K562 (cell line): ENCODE data around the gene AP1M2. TPM values are rescaled to one million over a fixed set of nuclear protein-coding genes. Genes with fewer than 3 reads are reported as not detected.
A peak's percentile ranks its signal among the peaks of the same experiment; 100 is the strongest.

Source experiments
- ATF2 ChIP-seq: sonication (generic); formaldehyde crosslinking; IDR thresholded peaks from 2 replicates; pipeline ENCODE4 v1.8.1; 2022; ENCODE audit warnings: missing genetic modification reagents
- BCLAF1 ChIP-seq, 2 experiments: fragments of 450-650 bp in 1 of 2; IDR thresholded peaks; 2 replicates each; pipeline ENCODE4 v1.6.1; 2011 to 2017; ENCODE audit warnings: low read depth in 2 of 2, antibody characterized with exemption in 1 of 2, borderline replicate concordance in 1 of 2, low read length in 1 of 2, mild to moderate bottlenecking in 1 of 2, mixed read lengths in 1 of 2; ENCODE audit not compliant: control insufficient read depth in 1 of 2
- CGGBP1 ChIP-seq: fragments of 250-450 bp; sonication (Bioruptor Pico); IDR thresholded peaks from 2 replicates; pipeline ENCODE4 v1.9.0; 2021; ENCODE audit warnings: mild to moderate bottlenecking
- CLOCK ChIP-seq: fragments of 250-450 bp; sonication (Bioruptor Pico); IDR thresholded peaks from 2 replicates; pipeline ENCODE4 v1.4.0; 2020; ENCODE audit warnings: mild to moderate bottlenecking, moderate library complexity, borderline replicate concordance
- EWSR1 ChIP-seq: fragments of 450-650 bp; IDR thresholded peaks from 2 replicates; pipeline ENCODE4 v1.6.1; 2018; ENCODE audit warnings: borderline replicate concordance, mild to moderate bottlenecking, low read depth, moderate library complexity; ENCODE audit not compliant: partially characterized antibody
- GATA2 ChIP-seq: sonication (generic); formaldehyde crosslinking; IDR thresholded peaks from 2 replicates; pipeline ENCODE4 v1.4.0; 2020; ENCODE audit warnings: mild to moderate bottlenecking, missing genetic modification reagents
- IRF1 ChIP-seq: sonication (generic); formaldehyde crosslinking; IDR thresholded peaks from 2 replicates; pipeline ENCODE4 v1.8.0; 2022; ENCODE audit warnings: missing genetic modification reagents, mild to moderate bottlenecking, borderline replicate concordance
- KLF1 ChIP-seq: fragments of 450-650 bp; IDR thresholded peaks from 2 replicates; pipeline ENCODE4 v1.6.1; 2016; ENCODE audit warnings: missing genetic modification characterization, missing compliant biosample characterization
- KLF13 ChIP-seq: fragments of 450-650 bp; IDR thresholded peaks from 2 replicates; pipeline ENCODE4 v1.6.1; 2016; ENCODE audit warnings: missing genetic modification characterization, low read depth, mild to moderate bottlenecking, missing compliant biosample characterization, moderate library complexity, borderline replicate concordance
- LCOR ChIP-seq: sonication (generic); formaldehyde crosslinking; IDR thresholded peaks from 2 replicates; pipeline ENCODE4 v1.8.0; 2022; ENCODE audit warnings: mild to moderate bottlenecking, missing genetic modification reagents
- SREBF2 ChIP-seq: sonication (generic); formaldehyde crosslinking; IDR thresholded peaks from 2 replicates; pipeline ENCODE4 v1.4.0; 2020; ENCODE audit warnings: mild to moderate bottlenecking, missing genetic modification reagents
- ZNF75A ChIP-seq: fragments of 450-650 bp; formaldehyde crosslinking; IDR thresholded peaks from 2 replicates; pipeline ENCODE4 v1.4.0; 2020; ENCODE audit warnings: mild to moderate bottlenecking
- polyA plus RNA-seq, 8 experiments: library from polyadenylated mRNA; depleted of rRNA in 4 of 8; stranded (reverse) in 5 of 8; unstranded in 3 of 8; fragments of >200 nt; fragmentation: Nextera tagmentation in 2 of 8; fragmentation: Illumina TruSeq in 1 of 8; extraction: Ambion mirVana in 2 of 8; extraction: Trizol in 1 of 8; gene quantifications; 2 replicates each; pipeline versions ENCODE4 v1.2.1 to v1.2.3, GENCODE V29; 2011 to 2014; ENCODE audit warnings: inconsistent platforms in 1 of 8, missing spikeins in 1 of 8
- total RNA-seq, 7 experiments: library from RNA; depleted of rRNA in 6 of 7; stranded (reverse); fragments of >200 nt in 6 of 7; fragmentation: Illumina TruSeq in 2 of 7; extraction: Trizol in 2 of 7; gene quantifications; 2 replicates each; pipeline versions ENCODE4 v1.2.1 to v1.2.3, GENCODE V29; 2011 to 2021; ENCODE audit warnings: low replicate concordance in 1 of 7

The AP1M2 gene
- total and polyA plus RNA-seq, 9 of the 15 experiments (the other 6 are each of a cell fraction or from before 2014, with no cell fraction given), result 0.33 to 1.4 (median 0.89) TPM; not detected in 1

GRCh38 chr19:10565567-10566407, 21.3 kb downstream of the AP1M2 start, which contains the start of gene KRI1 (continued):
- TF ChIP-seq IRF1 (CRISPR knock-in tag), result no peak
- TF ChIP-seq ATF2, result no peak
- TF ChIP-seq CLOCK (CRISPR knock-in tag), result no peak
- no peak; the same call in 1 of the 2 replicates for TF ChIP-seq LCOR (CRISPR knock-in tag)
- TF ChIP-seq BCLAF1 (IDR thresholded peaks at IDR 0.05; ENCODE audit: borderline replicate concordance in 1 of 2, control insufficient read depth in 1 of 2, low read depth in 2 of 2, low read length in 1 of 2), result no peak
- TF ChIP-seq SREBF2 (CRISPR knock-in tag), result no peak
- 0 out of 2 replicates have a peak, but pooled peaks have one; percentile 43 for TF ChIP-seq KLF13
- TF ChIP-seq EWSR1, result no peak
- TF ChIP-seq GATA2 (CRISPR knock-in tag), result no peak
- TF ChIP-seq CGGBP1 (CRISPR knock-in tag), result no peak
- TF ChIP-seq ZNF75A (CRISPR knock-in tag), result no peak
- no peak for TF ChIP-seq KLF1 (tag)
